SK-N-MC (cell line): ENCODE data around the gene SPPL2B.

Experiments used
- EZH2 ChIP-seq: fragments of 200-600 bp; sonication (generic); IDR thresholded peaks from one replicate; pipeline ENCODE4 v1.6.1; 2017; ENCODE audit warnings: antibody characterized with exemption
- POLR2AphosphoS5 ChIP-seq: IDR thresholded peaks from 2 replicates; pipeline ENCODE4 v1.6.1; 2012; ENCODE audit warnings: mild to moderate bottlenecking, low read depth, low read length, borderline replicate concordance

- TF ChIP-seq EZH2 (no peak), POLR2AphosphoS5 (no peak)
These were observed 4.1 kb upstream of the SPPL2B start for GRCh38 chr19:2324220-2324948.
